IMR-90 (cell line): ENCODE measurements around the gene ACP1. TPM values are rescaled to one million over a fixed set of nuclear protein-coding genes. Genes with fewer than 3 reads are reported as not detected.

Source experiments
- ATAC-seq: fragments of 200-7000 bp; cut with Tn5 transposase; 2 replicates; pipeline ENCODE4 v1.9.1; 2020; ENCODE audit warnings: low read depth, mild to moderate bottlenecking, moderate library complexity
- BruUV-seq: library from RNA; stranded (reverse); fragments of 400-500 nt; replicated peaks from 2 replicates; lab custom pipeline; 2021; lab: Mats Ljungman, UMichigan
- CTCF ChIA-PET: fragments of 300-600 bp; formaldehyde crosslinking; extraction: SDS; loops from one replicate; lab custom pipeline; 2021; ENCODE audit warnings: antibody characterized with exemption; lab: Yijun Ruan, JAX
- POLR2A ChIA-PET: fragments of 300-600 bp; sonication (Branson Sonifier 250); formaldehyde crosslinking; loops from one replicate; lab custom pipeline; 2022; ENCODE audit warnings: antibody characterized with exemption; ENCODE audit not compliant: unreplicated experiment; lab: Charles Lee
- DNase-seq: peaks from one replicate; pipeline ENCODE4 v3.0.0; 2013
- H2AFZ ChIP-seq: replicated peaks from 2 replicates; pipeline ENCODE3; 2013; ENCODE audit warnings: low read length, mild to moderate bottlenecking; ENCODE audit not compliant: poor library complexity
- H2AK5ac ChIP-seq: 2 replicates; pipeline ENCODE4 v1.6.1; 2013; ENCODE audit warnings: low read depth, low read length, inconsistent platforms
- H2AK9ac ChIP-seq: replicated peaks from 2 replicates; pipeline ENCODE3; 2013; ENCODE audit warnings: mild to moderate bottlenecking, low read depth, low read length, moderate library complexity; ENCODE audit not compliant: poor library complexity
- H2BK120ac ChIP-seq: 2 replicates; pipeline ENCODE4 v1.6.1; 2013; ENCODE audit warnings: low read depth, low read length, inconsistent platforms
- H2BK15ac ChIP-seq: 3 replicates; pipeline ENCODE4 v1.6.1; 2013; ENCODE audit warnings: low read depth, low read length, inconsistent platforms
- H2BK20ac ChIP-seq: 2 replicates; pipeline ENCODE4 v1.6.1; 2013; ENCODE audit warnings: low read depth, mild to moderate bottlenecking, inconsistent platforms, low read length, moderate library complexity
- H2BK5ac ChIP-seq: 2 replicates; pipeline ENCODE4 v1.6.1; 2013; ENCODE audit warnings: mild to moderate bottlenecking, low read depth, low read length, inconsistent platforms; ENCODE audit not compliant: poor library complexity, severe bottlenecking
- H3K14ac ChIP-seq: replicated peaks from 2 replicates; pipeline ENCODE4 v1.6.1; 2013; ENCODE audit warnings: low read depth, low read length, inconsistent platforms
- H3K18ac ChIP-seq: 2 replicates; pipeline ENCODE4 v1.6.1; 2013; ENCODE audit warnings: low read depth, low read length, control low read depth
- H3K23ac ChIP-seq: 2 replicates; pipeline ENCODE4 v1.6.1; 2013; ENCODE audit warnings: low read depth, low read length, inconsistent platforms
- H3K27ac ChIP-seq: 2 replicates; pipeline ENCODE4 v1.5.1; 2013; ENCODE audit warnings: mild to moderate bottlenecking, control low read depth, low read length; ENCODE audit not compliant: insufficient read depth
- H3K27me3 ChIP-seq: 2 replicates; pipeline ENCODE4 v1.6.1; 2013; ENCODE audit warnings: low read length; ENCODE audit not compliant: control insufficient read depth, insufficient read depth
- H3K36me3 ChIP-seq: 2 replicates; pipeline ENCODE4 v1.6.1; 2013; ENCODE audit warnings: low read length, mixed read lengths; ENCODE audit not compliant: control insufficient read depth, insufficient read depth
- H3K4ac ChIP-seq: 2 replicates; pipeline ENCODE4 v1.6.1; 2013; ENCODE audit warnings: low read depth, low read length, inconsistent platforms
- H3K4me1 ChIP-seq: 2 replicates; pipeline ENCODE4 v1.6.1; 2013; ENCODE audit warnings: low read length, mixed read lengths; ENCODE audit not compliant: control insufficient read depth, insufficient read depth
- H3K4me2 ChIP-seq: 2 replicates; pipeline ENCODE4 v1.6.1; 2013; ENCODE audit warnings: low read depth, mild to moderate bottlenecking, control low read depth, low read length, moderate library complexity
- H3K4me3 ChIP-seq: 2 replicates; pipeline ENCODE4 v1.5.1; 2013; ENCODE audit warnings: low read depth, mild to moderate bottlenecking, control low read depth, low read length, moderate library complexity; ENCODE audit not compliant: insufficient read depth
- H3K56ac ChIP-seq: 2 replicates; pipeline ENCODE4 v1.6.1; 2013; ENCODE audit warnings: low read length, inconsistent platforms; ENCODE audit not compliant: insufficient read depth; ENCODE audit errors: extremely low read depth
- H3K79me1 ChIP-seq, 2 experiments: 2 replicates each; pipeline ENCODE4 v1.6.1; 2013; ENCODE audit warnings: low read length in 2 of 2, inconsistent platforms in 1 of 2, low read depth in 1 of 2
- H3K9ac ChIP-seq: 2 replicates; pipeline ENCODE4 v1.6.1; 2013; ENCODE audit warnings: low read depth, low read length, control low read depth
- H3K9me1 ChIP-seq: 2 replicates; pipeline ENCODE4 v1.6.1; 2013; ENCODE audit warnings: low read length, inconsistent platforms; ENCODE audit not compliant: insufficient read depth
- H3K9me3 ChIP-seq: 2 replicates; pipeline ENCODE4 v1.6.1; 2013; ENCODE audit warnings: low read length; ENCODE audit not compliant: control insufficient read depth, insufficient read depth
- H4K20me1 ChIP-seq: 2 replicates; pipeline ENCODE4 v1.6.1; 2013; ENCODE audit warnings: low read length, inconsistent platforms; ENCODE audit not compliant: insufficient read depth
- H4K5ac ChIP-seq: 2 replicates; pipeline ENCODE4 v1.6.1; 2013; ENCODE audit warnings: mild to moderate bottlenecking, low read depth, low read length, control low read depth
- H4K8ac ChIP-seq, 2 experiments: 2 replicates each; pipeline ENCODE4 v1.6.1; 2013; ENCODE audit warnings: low read depth in 2 of 2, low read length in 2 of 2, control low read depth in 1 of 2, inconsistent platforms in 1 of 2
- H4K91ac ChIP-seq: 2 replicates; pipeline ENCODE4 v1.6.1; 2013; ENCODE audit warnings: low read depth, low read length, inconsistent platforms; ENCODE audit not compliant: insufficient read depth
- BHLHE40 ChIP-seq: fragments of 150-350 bp; IDR thresholded peaks from 2 replicates; pipeline ENCODE4 v1.6.1; 2016; ENCODE audit warnings: mild to moderate bottlenecking, low read depth, low read length
- CEBPB ChIP-seq: IDR thresholded peaks from 2 replicates; pipeline ENCODE4 v1.6.1; 2012; ENCODE audit warnings: low read depth, low read length, improper control_type of control experiment
- CHD1 ChIP-seq: IDR thresholded peaks from 2 replicates; pipeline ENCODE4 v1.6.1; 2012; ENCODE audit warnings: low read depth, low read length, improper control_type of control experiment
- MAFK ChIP-seq: IDR thresholded peaks from 2 replicates; pipeline ENCODE4 v1.6.1; 2012; ENCODE audit warnings: low read depth, low read length, improper control_type of control experiment
- WGBS, 2 experiments: methylation state at CpG; one replicate each; pipeline versions ENCODE4 v1.1.5 to v1.1.7; 2013; ENCODE audit warnings: missing lambda C conversion rate in 2 of 2; ENCODE audit not compliant: insufficient read length in 1 of 2; ENCODE audit errors: extremely low coverage in 2 of 2; 5-methylcytosine and 5-hydroxymethylcytosine counted together
- dilution Hi-C: fragments of 300-500 bp; cut with HindIII; formaldehyde crosslinking; loops from one replicate; pipeline ENCODE4 v1.14.3; 2018; ENCODE audit warnings: low sequenced_read_pairs; ENCODE audit not compliant: unreplicated experiment
- in situ Hi-C: fragments of 300-500 bp; cut with MboI; formaldehyde crosslinking; loops from 3 replicates; pipeline ENCODE4 v1.14.3; 2019; ENCODE audit warnings: low sequenced_read_pairs, inconsistent platforms, mixed read lengths
- intact Hi-C: fragments of 100-400 bp; cut with micrococcal nuclease; formaldehyde crosslinking; loops from 2 replicates; pipeline ENCODE4 v1.10.0; 2022
- polyA plus RNA-seq, 3 experiments: library from polyadenylated mRNA; depleted of rRNA; stranded (reverse); fragments of >200 nt; gene quantifications; 2 replicates each; pipeline ENCODE4 v1.2.3, GENCODE V29; 2012; ENCODE audit warnings: low replicate concordance in 1 of 3
- total RNA-seq: library from RNA; depleted of rRNA; stranded (reverse); fragments of >200 nt; gene quantifications from 2 replicates; pipeline ENCODE4 v1.2.3, GENCODE V29; 2012

The ACP1 gene
- total and polyA plus RNA-seq, 2 of the 4 experiments (the other 2 are of a cell fraction): 85.7 to 104 TPM

DNA sequence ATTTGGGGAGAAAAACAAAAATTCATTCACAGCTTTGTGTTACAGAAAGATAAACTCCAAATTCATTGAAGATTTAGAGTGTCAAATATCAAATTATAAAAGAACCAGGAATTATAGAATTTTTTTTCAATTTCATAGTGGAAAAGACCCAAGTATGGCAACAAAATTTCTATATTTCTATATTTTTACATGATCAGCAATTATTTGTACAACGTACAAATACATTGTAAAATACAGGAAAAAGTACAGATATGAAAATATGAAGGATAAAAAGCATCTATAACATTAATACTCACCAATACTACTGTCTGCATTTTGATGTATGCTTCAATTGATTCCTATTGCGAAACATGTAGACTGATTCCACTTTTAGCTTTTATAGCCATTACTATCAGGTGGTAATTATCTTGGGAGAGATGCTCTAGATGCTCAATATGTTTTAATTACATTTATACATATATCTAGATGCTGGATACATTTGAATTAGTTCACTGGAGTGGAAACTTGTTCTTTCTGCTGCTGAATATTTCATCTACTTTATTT, 4.9 kb upstream of the ACP1 start:
- Histone ChIP-seq H2BK20ac (no peak overlapping the region), H2AFZ (no peak overlapping the region), H3K36me3 (no peaks in the 10 kb centered on the region), H3K4me1 (peaks cover 9% of the 10 kb centered on the region), H3K18ac (no peak overlapping the region), H3K4me3 (no peak overlapping the region), H4K20me1 (no peaks in the 10 kb centered on the region), H4K91ac (no peak overlapping the region), H3K9me1 (no peaks in the 10 kb centered on the region; the same call in 1 of the 2 replicates), H3K4ac (no peak overlapping the region), H3K56ac (no peak overlapping the region), H3K14ac (no peak overlapping the region), H2AK5ac (0 out of 2 replicates have a peak overlapping the region, but pooled peaks have one; percentile 36), H3K9me3 (no peaks in the 10 kb centered on the region), H2BK120ac (no peak overlapping the region), H4K5ac (no peak overlapping the region), H3K79me1 (peaks cover 11 to 13% of the 10 kb centered on the region in 2 experiments), H4K8ac (no peak overlapping the region), H3K27ac (no peak overlapping the region), H3K4me2 (no peak overlapping the region), H2AK9ac (no peak overlapping the region), H2BK15ac (no peak overlapping the region), H2BK5ac (no peak overlapping the region), H3K9ac (no peak overlapping the region), H3K23ac (no peak overlapping the region), H3K27me3 (no peaks in the 10 kb centered on the region)
- in situ Hi-C loops: no loop called here
- WGBS, 2 experiments: no CpG with 5 or more reads among the region's 2 CpGs
- no TSS peak for BruUV-seq
- DNase-seq (no peak), ATAC-seq (no peak)
- dilution Hi-C loops: no loop called here
- no peak for TF ChIP-seq CHD1
- TF ChIP-seq BHLHE40: no peak
- TF ChIP-seq CEBPB: peak; percentile 88
- peak; percentile 52 for TF ChIP-seq MAFK
- ChIA-PET CTCF (interaction anchor here (2.2 kb wide), 1 partner anchor 13 kb away, joined by 5 read pairs; no protein-coding TSS in a partner anchor), POLR2A (no interaction called here)
- intact Hi-C loops: loop anchor here (1.0 to 5.0 kb wide), 3 partner anchors 14 to 417 kb away; partner anchors contain the start of gene TMEM18
